HG02798 (cell line): ENCODE measurements around the gene SMAD7.

Experiments used
- ATAC-seq: cut with Tn5 transposase; IDR thresholded peaks from one replicate; pipeline ENCODE4 v1.9.1; 2021; ENCODE audit warnings: mild to moderate bottlenecking; ENCODE audit not compliant: unreplicated experiment, poor library complexity

The SMAD7 gene

DNA sequence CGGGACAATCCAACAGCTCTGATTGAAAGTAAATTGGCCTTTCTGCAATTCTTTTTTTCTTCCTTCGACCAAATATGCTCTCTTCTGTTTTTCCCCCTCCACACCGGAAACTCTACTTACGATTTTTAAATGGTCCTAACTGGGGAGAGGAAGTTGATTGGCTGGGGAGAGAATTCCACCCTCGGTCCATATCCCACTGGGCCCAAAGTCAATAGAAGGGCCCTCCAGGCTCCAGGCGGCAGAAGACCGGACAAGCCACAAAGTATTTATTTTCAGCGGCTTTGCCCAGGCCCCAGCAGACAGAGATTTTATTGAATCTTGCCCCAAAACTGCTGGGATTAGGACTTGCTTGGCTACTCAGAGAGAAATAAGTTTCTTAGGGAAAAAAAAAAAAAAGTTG is 37.1 kb upstream of the SMAD7 start:
- no peak for ATAC-seq

DNA sequence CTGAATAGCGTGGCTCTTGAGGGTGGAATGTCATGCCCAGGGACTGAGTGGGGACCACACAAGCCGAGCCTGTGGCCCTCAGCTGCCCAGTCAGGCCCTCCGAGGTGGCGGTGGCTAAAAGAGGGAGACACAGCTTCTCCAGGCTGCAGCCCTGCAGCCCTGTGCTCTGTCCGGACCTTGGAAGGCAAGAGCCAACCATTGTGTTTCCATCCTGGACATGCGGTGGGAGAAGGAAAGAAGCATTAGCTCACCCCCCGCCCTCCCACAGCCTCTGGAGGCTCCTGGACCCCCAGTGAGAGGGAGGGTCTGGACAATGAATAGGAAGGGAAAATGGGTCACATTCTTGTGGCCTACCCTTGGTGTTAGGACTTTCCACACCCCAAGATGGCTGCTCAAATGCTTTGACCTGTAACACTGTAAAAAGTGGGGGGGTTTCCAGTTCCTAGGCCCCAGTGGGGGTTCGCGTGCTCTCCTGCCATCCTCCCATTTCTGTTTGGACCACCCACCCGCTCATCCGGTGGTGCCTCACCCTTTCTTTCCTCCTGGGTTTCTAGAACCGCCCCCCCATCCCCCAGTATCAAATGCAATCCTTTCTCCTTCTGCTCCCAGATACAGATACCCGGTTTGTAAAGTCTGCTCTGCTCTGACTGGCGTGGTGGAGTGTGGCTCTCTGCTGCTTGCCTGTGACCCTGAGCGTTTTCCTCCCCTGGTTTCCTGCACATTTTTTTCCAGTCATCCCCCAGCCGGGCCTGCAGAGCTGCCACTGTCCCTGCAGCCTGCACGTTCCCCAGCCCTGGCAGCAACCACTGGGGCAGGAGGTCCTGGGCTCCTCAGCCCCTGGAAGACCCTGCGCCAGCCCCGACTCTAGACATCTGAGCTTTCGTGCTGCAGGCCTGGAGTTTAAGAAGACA is 36.3 kb upstream of the SMAD7 start:
- ATAC-seq = no peak

DNA sequence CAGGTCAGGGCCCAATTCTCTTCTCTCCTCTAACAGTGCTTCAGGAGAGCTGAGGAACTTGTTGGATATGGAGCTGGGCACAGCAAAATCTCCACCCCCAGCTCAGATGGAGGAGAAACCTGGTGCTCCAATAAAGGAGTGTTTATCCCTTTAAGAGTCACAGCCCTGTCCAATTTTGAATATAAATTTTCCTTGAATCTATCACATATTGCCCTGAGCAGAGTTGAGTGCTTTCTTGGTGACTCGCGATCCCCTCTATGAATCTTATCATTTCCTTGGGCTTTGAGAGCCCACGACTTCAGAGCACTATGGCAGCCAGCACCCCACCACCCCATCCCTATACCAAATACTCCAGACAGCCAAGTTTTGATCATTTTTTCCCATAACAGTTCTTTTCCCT is 34.4 kb upstream of the SMAD7 start:
- no peak for ATAC-seq

DNA sequence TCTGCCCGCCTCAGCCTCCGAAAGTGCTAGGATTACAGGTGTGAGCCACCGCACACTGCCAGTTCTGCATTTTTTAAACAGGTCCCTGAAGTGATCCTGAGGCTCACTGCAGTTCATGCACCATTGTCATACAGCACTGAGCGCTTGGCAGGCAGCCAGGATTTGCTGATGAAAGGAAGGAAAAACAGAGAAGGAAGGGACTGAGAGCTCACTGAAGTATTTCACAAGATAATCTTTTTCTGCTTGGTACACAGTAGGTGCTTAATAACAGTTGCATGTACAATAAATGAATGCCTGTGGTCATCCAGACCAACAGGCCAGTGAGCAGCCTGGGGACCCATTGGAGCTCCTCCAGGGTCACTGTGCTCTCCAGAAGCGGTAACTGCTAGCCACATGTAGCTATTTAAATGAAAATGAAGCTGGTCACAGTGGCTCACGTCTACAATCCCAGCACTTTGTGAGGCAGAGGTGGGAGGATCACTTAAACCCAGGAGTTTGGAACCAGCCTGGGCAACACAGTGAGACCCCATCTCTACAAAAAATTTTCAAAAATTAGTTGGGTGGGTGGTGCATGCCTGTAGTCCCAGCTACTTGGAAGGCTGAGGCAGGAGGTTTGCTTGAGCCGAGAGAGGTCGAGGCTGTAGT is 33.1 kb upstream of the SMAD7 start:
- no peak for ATAC-seq

DNA sequence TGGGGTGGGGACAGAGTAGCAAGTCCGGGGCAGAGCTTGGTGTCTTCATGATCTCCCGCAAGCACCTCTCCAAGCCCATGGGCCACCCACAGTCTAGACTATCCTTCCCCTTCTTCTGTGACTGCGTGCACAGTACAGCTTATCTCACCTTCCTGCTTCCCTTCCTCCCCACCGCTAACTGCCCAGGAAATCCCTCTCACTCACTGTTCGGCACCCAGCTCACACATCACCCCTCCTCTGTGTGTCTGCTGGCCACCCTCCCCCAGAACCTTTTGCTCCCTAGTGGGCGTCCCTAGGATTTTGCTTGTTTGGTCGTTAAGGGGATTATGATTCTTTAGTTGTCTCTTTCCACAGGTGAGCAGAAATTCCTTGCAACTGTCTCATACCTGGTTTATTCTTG is 31.5 kb upstream of the SMAD7 start:
- no peak for ATAC-seq

DNA sequence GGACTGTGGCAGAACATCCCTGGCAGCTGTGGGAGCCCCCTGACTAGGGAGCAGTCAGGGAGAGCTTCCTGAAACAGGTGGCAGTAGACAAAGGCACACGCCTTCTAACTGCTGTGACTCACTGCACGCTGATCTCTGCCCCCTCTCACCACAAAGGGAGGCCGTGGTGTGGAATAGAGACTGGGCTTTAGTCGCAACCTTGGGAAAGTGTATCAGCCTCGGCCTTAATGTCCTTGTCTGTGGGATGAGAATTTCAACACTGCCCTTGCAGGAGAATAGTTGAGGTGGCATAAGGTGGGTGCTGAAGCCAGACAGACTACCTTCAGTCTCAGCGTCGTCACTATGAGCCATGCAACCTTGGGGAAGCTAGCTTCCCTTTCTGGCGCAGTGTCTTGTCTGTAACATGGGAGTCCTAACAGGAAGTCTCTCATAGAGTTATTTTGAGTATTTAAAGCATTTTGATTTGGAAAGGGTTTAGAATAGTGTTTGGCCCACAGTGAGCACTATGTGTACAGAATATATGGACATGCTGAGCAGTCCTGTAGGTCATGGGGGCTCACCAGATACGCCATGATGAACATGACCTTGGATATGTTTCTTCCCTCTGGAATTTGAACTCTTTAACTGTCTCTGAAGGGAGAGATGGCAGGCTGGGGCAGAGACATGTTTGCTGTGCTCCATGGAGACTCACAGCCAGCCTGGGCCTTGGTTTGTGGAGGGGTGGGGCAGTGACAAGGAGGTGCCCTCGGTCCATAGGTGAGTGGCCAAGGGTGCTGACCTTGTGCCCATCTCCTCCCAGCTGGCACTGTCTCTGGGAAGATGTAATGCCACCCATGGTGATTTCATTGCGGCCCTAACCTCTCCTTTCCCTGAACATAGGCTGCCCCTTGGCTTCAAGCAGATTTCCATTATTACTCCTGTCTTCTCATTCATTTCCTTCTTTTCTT is 29.5 kb upstream of the SMAD7 start:
- ATAC-seq = no peak

DNA sequence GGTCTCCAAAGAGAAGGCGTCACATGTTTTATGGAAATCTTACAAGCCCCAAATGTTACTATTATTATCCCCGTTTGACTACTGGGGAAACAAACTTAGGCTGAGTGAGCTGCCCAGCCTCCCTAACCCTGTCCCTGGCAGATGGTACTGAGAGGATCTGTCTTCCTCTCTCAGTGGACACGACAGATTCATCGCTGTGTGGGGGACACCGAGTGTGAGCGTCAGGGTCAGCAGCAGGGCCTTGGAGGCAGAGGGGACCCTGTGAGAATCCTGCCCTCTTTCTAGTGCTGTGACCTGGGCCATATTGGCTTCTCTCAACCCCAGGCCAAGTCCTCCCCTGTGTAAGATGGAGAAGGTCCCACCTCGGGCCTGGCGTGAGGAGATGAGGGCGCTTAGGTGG is 27.1 kb upstream of the SMAD7 start:
- no peak for ATAC-seq

DNA sequence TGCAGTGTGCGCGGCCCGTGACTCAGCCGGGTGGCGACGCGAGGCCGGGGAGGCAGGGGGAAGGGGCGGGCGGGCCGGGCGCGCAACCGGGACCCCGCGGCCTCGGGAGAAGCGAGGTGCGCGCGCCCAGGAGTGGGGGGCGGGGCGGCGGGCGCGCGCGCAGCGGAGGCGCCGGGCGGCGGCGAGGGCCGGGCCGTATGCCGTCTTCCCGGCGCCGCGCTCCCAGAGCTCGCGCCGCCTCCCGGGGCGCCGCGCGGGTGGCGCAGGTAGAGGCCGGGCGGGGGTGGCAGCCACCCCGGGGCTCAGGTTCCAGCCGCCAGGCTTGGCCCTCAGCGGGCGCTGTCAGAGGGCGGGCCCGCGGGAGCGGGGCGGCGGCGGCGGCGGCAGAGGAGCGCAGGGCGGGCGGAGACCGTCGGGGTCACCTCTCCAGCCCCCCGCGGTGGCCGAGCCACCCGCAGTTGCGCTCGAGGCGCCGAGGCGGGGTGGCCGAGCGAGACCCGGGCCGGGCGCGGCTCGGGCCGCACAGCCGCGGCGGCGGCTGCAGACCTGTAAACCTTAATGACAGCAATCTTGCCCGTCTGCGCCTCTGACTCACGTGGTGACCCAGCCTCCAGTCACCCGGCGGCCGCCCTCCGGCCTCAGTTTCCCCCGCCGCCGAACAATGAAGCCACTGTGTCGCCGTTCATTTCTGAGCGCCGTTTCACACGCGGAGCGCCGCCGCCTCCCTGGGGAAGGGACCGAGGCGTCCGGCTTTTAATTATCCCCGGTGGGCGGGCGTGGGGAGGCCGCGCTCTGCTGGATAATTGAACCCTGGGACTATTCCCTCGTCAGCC is 25.3 kb upstream of the SMAD7 start:
- peak; percentile 72 for ATAC-seq

DNA sequence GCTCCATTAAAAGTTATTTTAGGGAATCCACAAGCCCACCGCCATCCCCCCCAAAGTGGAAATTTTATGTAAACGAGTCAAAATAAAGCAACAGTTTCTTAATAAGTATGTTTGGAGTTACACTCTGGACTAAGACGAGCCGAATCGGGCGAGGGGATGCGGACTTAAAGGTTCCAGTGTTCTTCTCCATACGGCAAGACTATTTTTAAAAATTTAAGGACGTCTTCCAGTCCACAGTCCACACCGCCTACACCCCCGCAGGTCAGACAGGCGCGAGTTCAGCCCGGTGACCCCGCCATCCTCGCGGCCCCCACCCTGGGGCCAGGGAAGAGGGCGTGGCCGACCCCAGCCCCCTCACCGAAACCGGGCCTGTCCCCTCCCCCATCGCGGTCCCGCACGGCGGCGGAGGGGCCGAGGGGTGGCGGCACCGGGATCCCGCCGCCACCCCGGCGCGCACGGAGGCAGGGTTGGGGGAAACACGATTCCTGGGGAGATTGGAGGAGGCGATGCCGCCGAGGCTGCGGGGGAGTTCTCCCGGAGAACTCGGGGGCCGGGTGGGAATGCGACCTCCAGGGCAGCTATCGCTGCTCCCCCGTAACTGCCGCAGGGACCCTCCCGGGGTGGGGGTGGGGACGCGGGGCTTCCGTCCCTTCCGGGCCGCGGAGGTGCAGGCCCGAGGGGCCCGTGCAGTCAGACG is 24.5 kb upstream of the SMAD7 start:
- no peak for ATAC-seq

DNA sequence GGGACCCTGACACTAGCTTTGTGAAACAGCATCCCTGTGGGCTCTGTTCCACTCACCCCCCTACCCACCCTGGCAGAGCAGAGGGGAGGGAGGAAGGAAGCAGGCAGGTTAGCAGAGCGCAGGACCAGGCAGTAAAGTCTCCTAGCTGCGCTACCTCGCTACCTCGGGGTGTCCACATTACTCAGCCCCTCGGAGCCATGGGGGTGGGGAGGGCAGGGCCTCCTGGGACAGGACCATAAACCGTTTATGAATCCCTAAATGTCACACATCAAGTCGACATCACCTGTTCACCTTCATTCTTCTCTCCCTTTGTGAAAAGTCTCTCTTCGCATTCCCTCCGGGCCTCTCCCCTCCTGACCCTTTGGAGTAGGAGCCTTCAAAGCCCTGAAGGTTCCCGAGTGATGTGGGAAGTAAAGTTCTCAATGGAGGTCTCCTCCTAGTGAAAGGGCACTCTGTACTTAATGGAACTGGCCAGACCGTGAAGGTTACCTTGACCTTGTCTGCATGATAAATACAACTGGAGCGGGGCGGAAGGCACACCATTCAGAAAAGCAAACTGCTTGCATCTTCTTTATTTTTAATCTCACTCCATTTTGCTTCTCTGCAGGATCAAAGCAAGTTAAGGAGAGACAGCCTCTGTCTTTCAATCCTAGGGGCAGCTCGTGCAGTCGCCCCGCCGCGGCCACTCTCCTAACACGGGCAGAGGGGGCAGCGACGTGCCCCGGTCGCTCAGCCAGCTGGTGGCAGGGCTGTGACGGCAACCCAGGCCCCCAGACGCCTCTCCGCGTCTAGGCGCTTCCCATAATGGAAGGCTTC is 23.7 kb upstream of the SMAD7 start:
- no peak for ATAC-seq

DNA sequence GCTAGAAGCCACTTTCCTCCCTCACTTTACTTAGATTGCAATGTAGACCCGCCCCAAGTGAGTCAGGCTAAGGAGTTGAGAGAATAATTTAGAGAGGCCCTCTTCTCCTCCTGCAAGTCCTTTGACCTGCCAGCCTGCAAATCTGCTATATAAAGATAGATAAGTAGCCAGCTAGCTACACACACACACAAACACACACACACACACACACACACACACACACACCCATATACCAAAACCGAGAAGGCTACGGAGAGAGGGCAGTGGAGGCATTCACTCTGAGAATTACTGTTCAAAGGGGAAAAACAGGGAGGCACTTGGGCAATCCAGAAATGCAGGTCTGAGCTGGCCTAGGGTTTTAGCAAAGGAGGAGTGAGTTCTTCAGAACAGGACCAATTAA is 23.0 kb upstream of the SMAD7 start:
- ATAC-seq = no peak

DNA sequence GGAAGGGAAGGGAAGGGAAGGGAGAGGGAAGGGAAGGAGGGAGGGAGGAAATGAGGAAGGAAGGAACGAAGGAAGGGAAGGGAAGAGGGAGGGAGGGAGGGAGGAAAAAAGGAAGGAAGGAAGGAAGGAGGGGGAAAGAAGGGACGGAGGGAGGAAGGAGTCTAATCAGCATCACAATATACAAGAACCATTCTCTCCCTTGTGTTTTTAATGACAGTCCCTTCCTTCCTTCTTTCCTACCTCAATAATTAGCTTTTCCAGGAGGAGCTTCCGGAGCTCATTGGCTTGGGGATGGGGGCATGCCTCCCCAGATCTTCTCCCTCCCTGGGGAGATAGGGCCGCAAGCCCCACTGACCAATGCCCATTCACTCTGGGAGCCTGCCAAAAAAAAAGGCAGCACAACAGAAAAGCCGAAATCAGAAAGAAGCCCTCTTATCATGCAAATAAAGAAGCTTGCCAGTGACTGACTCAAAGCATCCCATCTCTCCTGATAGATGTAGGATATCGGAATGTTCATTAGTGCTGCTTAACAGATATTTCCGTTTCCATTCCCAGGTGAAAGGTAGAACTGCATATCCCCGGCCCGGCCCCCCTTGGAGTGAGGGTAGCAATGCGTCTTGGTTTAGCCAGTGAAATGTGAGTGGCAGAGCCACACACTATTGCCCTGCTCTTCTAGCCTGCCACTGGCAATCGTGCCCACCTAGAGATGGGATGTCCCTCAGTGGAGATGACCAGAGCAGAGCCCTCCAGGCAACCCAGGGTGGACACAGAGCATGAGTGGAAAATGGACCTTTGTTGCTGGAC is 17.8 kb upstream of the SMAD7 start:
- ATAC-seq = no peak

DNA sequence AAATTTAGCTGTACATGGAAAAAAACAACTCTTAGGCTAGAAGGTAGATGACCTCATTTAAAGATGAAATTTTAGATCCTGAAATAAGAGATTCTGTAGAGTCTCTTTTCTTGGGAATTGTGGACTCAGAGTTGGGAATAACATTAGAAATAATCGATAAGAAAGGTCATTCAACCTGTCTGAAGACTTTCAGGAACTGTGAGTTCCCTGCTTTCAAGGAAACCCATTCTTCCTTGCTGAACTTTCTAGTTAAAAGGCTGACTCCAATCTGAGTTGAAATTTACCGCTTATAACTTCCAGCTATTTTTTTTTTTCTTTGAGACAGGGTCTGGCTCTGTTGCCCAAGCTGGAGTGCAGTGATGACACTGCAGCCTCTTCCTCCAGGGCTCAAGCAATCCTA is 16.8 kb upstream of the SMAD7 start:
- ATAC-seq = no peak

DNA sequence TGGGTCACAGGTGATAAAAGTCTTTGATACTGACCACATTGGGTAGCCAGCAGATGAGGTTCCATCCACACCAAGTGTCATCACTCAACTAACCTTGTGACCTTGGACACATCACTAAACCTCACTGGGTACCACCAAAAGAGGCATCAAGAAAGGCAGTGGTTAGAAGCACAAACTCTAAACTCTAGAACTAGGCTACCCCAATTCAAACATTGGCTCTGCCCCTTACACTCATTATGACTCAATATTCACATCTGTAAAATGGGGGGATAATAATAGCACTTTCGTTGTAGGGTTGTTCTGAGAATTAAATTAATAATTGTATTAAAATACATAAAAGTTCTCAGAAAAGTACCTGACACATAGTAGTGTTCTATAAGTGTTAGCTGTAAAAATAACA is 15.8 kb upstream of the SMAD7 start:
- ATAC-seq = no peak

DNA sequence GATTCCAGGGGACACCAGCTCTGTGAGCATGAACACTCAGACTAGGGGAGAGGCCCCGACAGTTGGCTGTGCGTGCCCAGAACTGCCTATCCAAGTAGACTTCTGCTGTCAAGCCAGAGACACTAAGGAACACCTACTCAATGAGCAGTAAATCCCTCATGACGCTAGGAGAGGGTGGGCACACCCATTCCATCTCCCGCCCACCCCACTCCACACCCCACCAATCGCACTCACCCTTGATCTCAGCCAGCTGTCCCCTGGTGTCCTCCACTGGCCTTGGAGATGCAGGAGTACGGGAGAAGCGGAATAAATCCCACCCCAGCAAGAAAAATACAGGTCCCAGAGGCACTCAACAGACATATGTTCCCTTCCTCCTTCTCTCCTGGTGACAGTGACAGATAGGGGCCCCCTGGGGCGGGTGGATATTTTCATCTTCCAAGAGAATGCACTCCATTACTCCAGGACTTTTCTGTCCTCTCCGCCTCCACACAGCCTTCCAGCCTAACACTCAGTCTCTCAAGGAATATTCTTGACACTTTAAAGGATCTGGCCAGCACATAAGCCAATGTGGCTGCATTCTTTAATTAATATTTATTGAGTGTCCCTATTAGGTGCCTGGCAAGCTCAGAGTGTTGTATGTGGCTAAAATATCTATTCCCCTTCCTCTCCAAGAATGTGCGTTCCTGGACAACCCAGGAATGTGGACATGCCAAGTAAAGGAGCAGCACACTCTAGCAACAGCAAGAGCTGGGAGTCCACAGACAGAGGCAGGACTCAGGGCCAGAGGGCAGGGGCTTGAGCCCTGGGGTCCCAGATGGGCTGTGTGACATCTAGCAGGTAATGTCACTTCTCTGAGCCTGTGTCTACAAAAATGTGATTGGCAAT is 13.1 kb upstream of the SMAD7 start:
- no peak for ATAC-seq

DNA sequence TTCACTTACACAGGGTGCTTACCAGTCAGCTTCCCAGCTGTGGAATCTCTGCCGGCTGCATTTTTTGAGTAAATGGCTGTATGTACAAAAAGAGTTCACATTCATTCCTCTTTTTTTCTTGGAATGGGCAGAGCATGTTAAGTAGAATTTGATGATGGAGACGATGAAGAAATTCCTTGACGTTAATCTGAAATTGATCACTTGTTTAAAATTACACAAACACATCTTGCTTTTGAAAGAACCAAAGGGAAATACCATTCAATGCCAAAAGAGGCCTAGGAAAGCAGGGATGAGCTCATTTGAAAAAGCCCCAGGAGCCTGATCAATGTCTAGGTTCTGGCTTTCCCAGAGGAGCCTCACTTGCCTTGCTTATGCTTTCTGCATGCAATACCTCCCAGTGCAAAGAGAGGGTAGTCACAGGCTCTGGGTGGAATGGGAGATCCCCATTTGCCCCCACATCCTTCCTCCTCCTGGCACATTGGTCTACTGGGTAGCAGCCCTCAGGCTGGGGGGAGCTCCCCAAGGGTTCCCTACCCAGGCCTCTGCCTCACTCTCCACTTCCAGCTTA is 12.3 kb upstream of the SMAD7 start:
- no peak for ATAC-seq
